GM20431 (cell line): ENCODE data around the gene CLIC3.
"Not testable (repeated sequence)": the region's sequence is repeated elsewhere in the genome, so short reads cannot be mapped to it uniquely, and the experiment has no call there.

Experiments
- in situ Hi-C: fragments of 300-500 bp; cut with MseI, MboI; formaldehyde crosslinking; loops from one replicate; pipeline ENCODE4 v1.15.0; 2020; ENCODE audit warnings: low sequenced_read_pairs; ENCODE audit not compliant: unreplicated experiment

CLIC3 gene

GRCh38 chr9:137006116-137007003, 10.0 kb upstream of the CLIC3 start:
- in situ Hi-C loops: no loop called here

- in situ Hi-C loops: not testable (repeated sequence)
These were observed 7.9 kb upstream of the CLIC3 start for GRCh38 chr9:137004285-137004684.

- in situ Hi-C loops: no loop called here
These were observed 6.3 kb upstream of the CLIC3 start for GRCh38 chr9:137002646-137003041.

GRCh38 chr9:137001857-137002645, 5.7 kb upstream of the CLIC3 start:
- in situ Hi-C loops: no loop called here

- in situ Hi-C loops: no loop called here
These were observed 4.0 kb upstream of the CLIC3 start for GRCh38 chr9:137000177-137000930.

- in situ Hi-C loops: no loop called here
These were observed 1.5 kb upstream of the CLIC3 start for GRCh38 chr9:136997830-136998234.

- in situ Hi-C loops: no loop called here
These were observed 1.0 kb upstream of the CLIC3 start for GRCh38 chr9:136997371-136997770.

- in situ Hi-C loops: no loop called here
These were observed 526 bp downstream of the CLIC3 start for GRCh38 chr9:136995772-136996311.

- in situ Hi-C loops: no loop called here
These were observed 1.0 kb downstream of the CLIC3 start for GRCh38 chr9:136995362-136995761.

GRCh38 chr9:136994888-136995230, 1.5 kb downstream of the CLIC3 start:
- in situ Hi-C loops: no loop called here

- in situ Hi-C loops: no loop called here
These were observed 2.0 kb downstream of the CLIC3 start for GRCh38 chr9:136994180-136994887.

- in situ Hi-C loops: no loop called here
These were observed 3.5 kb downstream of the CLIC3 start for GRCh38 chr9:136992819-136993369.

GRCh38 chr9:136991993-136992818, 4.2 kb downstream of the CLIC3 start, which contains the start of gene PAXX:
Gene PAXX, plus strand, starts transcription at chr9:136992422. Its CDS starts 22 bp downstream, at chr9:136992444.
- in situ Hi-C loops: no loop called here

GRCh38 chr9:136990242-136990911, 6.0 kb downstream of the CLIC3 start:
- in situ Hi-C loops: no loop called here

GRCh38 chr9:136988872-136989271, 7.5 kb downstream of the CLIC3 start:
- in situ Hi-C loops: no loop called here

GRCh38 chr9:136985853-136986252, 10.5 kb downstream of the CLIC3 start:
- in situ Hi-C loops: no loop called here

- in situ Hi-C loops: no loop called here
These were observed 11.3 kb downstream of the CLIC3 start for GRCh38 chr9:136985027-136985602.
